Measurements from ENCODE around the gene CT83. TPM values are rescaled to one million over a fixed set of nuclear protein-coding genes. Genes with fewer than 3 reads are reported as not detected.

The CT83 gene
- not detected for total RNA-seq
- not detected for polyA plus RNA-seq

GRCh38 chrX:116462822-116463221, at the start of gene CT83:
Gene CT83 (minus strand): TSS chrX:116462976. CDS start chrX:116462856, 120 bp downstream.
- Histone ChIP-seq H3K36me3 (ENCODE audit: insufficient read depth) (no peaks in the 10 kb centered on the region), H3K4me1 (ENCODE audit: insufficient read depth) (no peaks in the 10 kb centered on the region), H3K27ac (ENCODE audit: low read depth) (no peak within 1 kb of the TSS), H3K4me3 (ENCODE audit: low read depth, low read length) (no peak within 1 kb of the TSS)
- WGBS: 96% methylated on average over 18 of the region's 18 CpGs
- DNase-seq (ENCODE audit: extremely low spot score): no peak

- no peak for DNase-seq (ENCODE audit: extremely low spot score)
- H3K36me3 ChIP-seq (ENCODE audit: insufficient read depth): no peaks in the 10 kb centered on the region
- no peak overlapping the region for H3K27ac ChIP-seq (ENCODE audit: low read depth)
- H3K4me3 ChIP-seq (ENCODE audit: low read depth, low read length): no peak overlapping the region
- H3K4me1 ChIP-seq (ENCODE audit: insufficient read depth): no peaks in the 10 kb centered on the region
These were observed 37.0 kb upstream of the CT83 start for GRCh38 chrX:116499780-116500179.

GRCh38 chrX:116493271-116493670, 30.5 kb upstream of the CT83 start:
- Histone ChIP-seq H3K27ac (ENCODE audit: low read depth) (no peak overlapping the region), H3K36me3 (ENCODE audit: insufficient read depth) (no peaks in the 10 kb centered on the region), H3K4me1 (ENCODE audit: insufficient read depth) (no peaks in the 10 kb centered on the region), H3K4me3 (ENCODE audit: low read depth, low read length) (no peak overlapping the region)
- 63% methylated on average over 2 of the region's 2 CpGs for WGBS
- no peak for DNase-seq (ENCODE audit: extremely low spot score)

- Histone ChIP-seq H3K4me1 (ENCODE audit: insufficient read depth) (no peaks in the 10 kb centered on the region), H3K27ac (ENCODE audit: low read depth) (no peak overlapping the region), H3K4me3 (ENCODE audit: low read depth, low read length) (no peak overlapping the region), H3K36me3 (ENCODE audit: insufficient read depth) (no peaks in the 10 kb centered on the region)
- no peak for DNase-seq (ENCODE audit: extremely low spot score)
These were observed 27.3 kb upstream of the CT83 start for GRCh38 chrX:116490104-116490503.

- H3K4me1 ChIP-seq (ENCODE audit: insufficient read depth): no peaks in the 10 kb centered on the region
- WGBS: 96% methylated on average over 2 of the region's 2 CpGs
- DNase-seq (ENCODE audit: extremely low spot score): no peak
- H3K36me3 ChIP-seq (ENCODE audit: insufficient read depth): no peaks in the 10 kb centered on the region
- H3K4me3 ChIP-seq (ENCODE audit: low read depth, low read length): no peak overlapping the region
- no peak overlapping the region for H3K27ac ChIP-seq (ENCODE audit: low read depth)
These were observed 17.3 kb upstream of the CT83 start for GRCh38 chrX:116480059-116480458.

GRCh38 chrX:116449156-116449555, 13.6 kb downstream of the CT83 start:
- Histone ChIP-seq H3K4me3 (ENCODE audit: low read depth, low read length) (no peak overlapping the region), H3K36me3 (ENCODE audit: insufficient read depth) (no peaks in the 10 kb centered on the region), H3K27ac (ENCODE audit: low read depth) (no peak overlapping the region), H3K4me1 (ENCODE audit: insufficient read depth) (no peaks in the 10 kb centered on the region)
- DNase-seq (ENCODE audit: extremely low spot score): no peak
- 69% methylated on average over 2 of the region's 2 CpGs for WGBS

- H3K4me3 ChIP-seq (ENCODE audit: low read depth, low read length): no peak within 1 kb of the TSS
- H3K36me3 ChIP-seq (ENCODE audit: insufficient read depth): no peaks in the 10 kb centered on the region
- 70% methylated on average over 9 of the region's 9 CpGs for WGBS
- H3K27ac ChIP-seq (ENCODE audit: low read depth): no peak within 1 kb of the TSS
- DNase-seq (ENCODE audit: extremely low spot score): no peak
- H3K4me1 ChIP-seq (ENCODE audit: insufficient read depth): no peaks in the 10 kb centered on the region
These were observed 26.4 kb downstream of the CT83 start, which contains the start of gene SLC6A14 for GRCh38 chrX:116436358-116436816. Gene SLC6A14 (plus strand): TSS chrX:116436606. CDS start chrX:116436710, 104 bp downstream.

- Histone ChIP-seq H3K36me3 (ENCODE audit: insufficient read depth) (no peaks in the 10 kb centered on the region), H3K4me3 (ENCODE audit: low read depth, low read length) (no peak overlapping the region), H3K27ac (ENCODE audit: low read depth) (no peak overlapping the region), H3K4me1 (ENCODE audit: insufficient read depth) (no peaks in the 10 kb centered on the region)
- DNase-seq (ENCODE audit: extremely low spot score): no peak
These were observed 27.2 kb downstream of the CT83 start for GRCh38 chrX:116435597-116435996.

GRCh38 chrX:116427978-116428377, 34.8 kb downstream of the CT83 start:
- H3K27ac ChIP-seq (ENCODE audit: low read depth): no peak overlapping the region
- H3K36me3 ChIP-seq (ENCODE audit: insufficient read depth): no peaks in the 10 kb centered on the region
- H3K4me3 ChIP-seq (ENCODE audit: low read depth, low read length): no peak overlapping the region
- no peak for DNase-seq (ENCODE audit: extremely low spot score)
- no peaks in the 10 kb centered on the region for H3K4me1 ChIP-seq (ENCODE audit: insufficient read depth)
- 89% methylated on average over 3 of the region's 3 CpGs for WGBS

- Histone ChIP-seq H3K36me3 (ENCODE audit: insufficient read depth) (no peaks in the 10 kb centered on the region), H3K27ac (ENCODE audit: low read depth) (no peak overlapping the region), H3K4me1 (ENCODE audit: insufficient read depth) (no peaks in the 10 kb centered on the region), H3K4me3 (ENCODE audit: low read depth, low read length) (no peak overlapping the region)
- 69% methylated on average over 4 of the region's 4 CpGs for WGBS
- DNase-seq (ENCODE audit: extremely low spot score): no peak
These were observed 44.8 kb downstream of the CT83 start for GRCh38 chrX:116417968-116418367.

- Histone ChIP-seq H3K4me1 (ENCODE audit: insufficient read depth) (no peaks in the 10 kb centered on the region), H3K27ac (ENCODE audit: low read depth) (no peak overlapping the region), H3K4me3 (ENCODE audit: low read depth, low read length) (no peak overlapping the region), H3K36me3 (ENCODE audit: insufficient read depth) (no peaks in the 10 kb centered on the region)
- WGBS: 87% methylated on average over 1 of the region's 1 CpG
- DNase-seq (ENCODE audit: extremely low spot score): peak; percentile 10
These were observed 45.6 kb downstream of the CT83 start for GRCh38 chrX:116417214-116417613.

- Histone ChIP-seq H3K27ac (ENCODE audit: low read depth) (no peak overlapping the region), H3K4me1 (ENCODE audit: insufficient read depth) (no peaks in the 10 kb centered on the region), H3K36me3 (ENCODE audit: insufficient read depth) (no peaks in the 10 kb centered on the region), H3K4me3 (ENCODE audit: low read depth, low read length) (no peak overlapping the region)
- DNase-seq (ENCODE audit: extremely low spot score): no peak
- WGBS: 51% methylated on average over 1 of the region's 1 CpG
These were observed 49.5 kb downstream of the CT83 start for GRCh38 chrX:116413273-116413672.

Data from urinary bladder (tissue), 4 donors.